GM18508 (cell line): Measurements from ENCODE around the gene CKS2.
A peak's percentile ranks its signal among the peaks of the same experiment; 100 is the strongest.
"Not testable (repeated sequence)": the region's sequence is repeated elsewhere in the genome, so short reads cannot be mapped to it uniquely, and the experiment has no call there.

Source experiments
- ATAC-seq: cut with Tn5 transposase; IDR thresholded peaks from one replicate; pipeline ENCODE4 v1.9.1; 2021; ENCODE audit warnings: moderate number of reproducible peaks; ENCODE audit not compliant: insufficient read depth, unreplicated experiment

Gene CKS2

GRCh38 chr9:89310475-89311345 is at the start of gene CKS2:
Gene CKS2, plus strand, starts transcription at chr9:89311195. Its CDS starts 98 bp downstream, at chr9:89311293.
- peak; percentile 84 for ATAC-seq

DNA sequence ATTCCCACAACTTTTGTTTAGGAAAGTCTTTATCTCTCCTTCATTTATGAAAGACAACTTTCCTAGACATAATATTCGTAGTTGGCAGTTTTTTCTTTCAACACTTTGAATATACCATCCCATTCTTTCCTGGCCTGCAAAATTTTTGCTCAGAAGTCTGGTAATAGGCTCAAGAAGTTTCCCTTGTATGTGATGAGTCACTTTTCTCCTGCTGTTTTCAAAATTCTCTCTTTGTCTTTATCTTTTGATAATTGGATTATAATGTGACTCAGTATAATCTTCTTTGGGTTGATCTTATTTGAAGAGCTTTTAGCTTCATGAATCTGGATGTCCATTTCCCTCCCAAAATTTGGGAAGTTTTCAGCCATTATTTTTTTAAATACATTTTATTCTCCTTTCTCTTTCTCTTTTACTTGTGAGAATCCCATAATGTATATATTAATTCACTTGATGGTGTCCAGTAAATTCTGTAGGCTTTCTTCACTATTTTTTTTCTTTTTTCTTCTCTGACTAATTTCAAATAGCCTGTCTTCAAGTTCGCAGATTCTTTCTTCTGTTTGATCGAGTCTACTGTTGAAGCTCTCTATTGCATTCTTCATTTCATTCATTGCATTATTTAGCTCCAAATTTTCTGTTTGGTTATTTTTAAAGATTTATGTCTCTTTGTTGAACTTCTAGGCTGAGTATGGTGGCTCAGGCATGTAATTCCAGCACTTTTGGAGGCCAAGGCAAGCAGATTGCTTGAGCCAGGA is 37.3 kb upstream of the CKS2 start:
- ATAC-seq = no peak

DNA sequence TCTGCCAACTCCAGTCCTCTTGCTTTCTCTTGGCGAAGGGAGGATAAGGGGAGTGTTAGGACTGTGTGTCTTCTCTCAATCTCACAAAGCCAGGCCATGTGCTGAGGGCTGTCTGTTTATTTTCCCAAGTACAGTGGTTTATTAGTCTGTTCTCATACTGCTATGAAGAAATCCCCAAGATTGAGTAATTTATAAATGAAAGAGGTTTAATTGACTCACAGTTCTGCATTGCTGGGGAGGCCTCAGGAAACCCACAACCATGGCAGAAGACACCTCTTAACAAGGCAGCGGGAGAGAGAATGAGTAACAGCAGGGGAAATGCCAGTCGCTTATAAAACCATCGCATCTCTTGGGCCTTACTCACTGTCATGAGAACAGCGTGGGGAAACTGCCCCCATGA is 36.2 kb upstream of the CKS2 start:
- ATAC-seq = no peak

DNA sequence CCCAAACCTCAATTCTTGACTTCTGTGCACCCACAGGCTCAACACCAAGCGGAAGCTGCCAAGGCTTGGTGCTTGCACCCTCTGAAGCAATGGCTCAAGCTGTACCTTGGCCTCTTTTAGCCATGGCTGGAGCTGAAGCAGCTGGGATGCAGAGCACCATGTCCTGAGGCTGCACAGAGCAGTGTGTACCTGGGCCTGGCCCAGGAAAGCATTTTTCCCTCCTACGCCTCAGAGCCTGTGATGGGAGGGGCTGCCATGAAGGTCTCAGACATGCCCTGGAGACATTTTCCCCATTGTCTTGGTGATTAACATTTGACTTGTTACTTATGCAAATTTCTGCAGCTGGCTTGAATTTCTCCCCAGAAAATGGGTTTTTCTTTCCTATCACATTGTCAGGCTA is 35.0 kb upstream of the CKS2 start:
- ATAC-seq = not testable (repeated sequence)

GRCh38 chr9:89277043-89277442 is 34.0 kb upstream of the CKS2 start:
- ATAC-seq = no peak

DNA sequence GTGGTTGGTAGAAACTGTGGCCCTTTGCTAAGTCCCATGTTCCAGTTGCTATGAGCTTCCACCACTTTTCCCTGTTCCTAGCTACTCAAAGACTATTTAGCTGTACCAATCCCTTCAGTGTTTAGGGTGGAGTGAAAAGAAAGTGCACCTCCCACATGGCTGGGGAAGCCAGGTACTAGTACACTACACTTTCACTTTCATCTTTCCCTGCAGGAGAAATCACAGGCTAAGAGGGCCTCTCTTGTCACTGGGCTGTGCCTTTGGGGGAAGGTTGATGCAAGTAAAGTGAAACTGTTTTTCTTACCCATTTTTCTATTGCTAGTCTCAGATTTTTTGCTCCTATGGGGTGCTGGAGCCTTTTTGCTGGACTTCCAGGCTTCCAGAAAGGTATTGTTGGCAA is 33.5 kb upstream of the CKS2 start:
- ATAC-seq = no peak

GRCh38 chr9:89278551-89278950 is 32.4 kb upstream of the CKS2 start:
- ATAC-seq = no peak

DNA sequence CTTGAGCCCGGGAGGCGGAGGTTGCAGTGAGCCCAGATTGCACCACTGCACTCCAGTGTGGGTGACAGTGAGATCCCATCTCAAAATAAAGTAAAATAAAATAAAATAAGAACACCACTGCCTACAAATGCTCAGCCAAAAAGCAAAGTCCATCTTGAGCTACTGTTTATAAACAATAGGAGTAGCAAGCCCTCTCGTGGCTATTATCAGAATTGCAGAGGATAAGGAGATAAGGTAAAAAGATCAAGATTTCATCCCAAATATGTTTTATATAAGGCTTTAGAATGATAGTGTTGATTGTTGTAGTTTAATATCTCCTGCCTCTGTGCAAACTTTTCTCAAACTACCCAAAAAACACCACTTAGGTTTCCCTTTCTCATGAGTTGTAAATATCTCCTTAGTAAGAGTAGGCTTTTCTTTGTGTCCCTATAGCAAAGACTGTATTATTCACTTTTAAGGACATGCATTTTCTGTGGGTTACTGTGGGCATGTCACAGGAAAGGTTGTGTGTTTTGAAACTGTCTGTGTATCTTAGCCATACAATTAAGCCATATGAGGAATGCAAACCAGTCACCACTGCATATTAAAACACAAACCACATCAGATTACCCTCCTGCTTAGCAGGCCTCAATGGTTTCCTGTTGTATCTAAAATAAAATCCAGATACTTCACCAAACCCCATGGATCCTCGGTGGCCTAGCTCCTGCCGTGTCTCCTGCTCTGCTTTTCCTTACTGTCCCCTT is 31.8 kb upstream of the CKS2 start:
- ATAC-seq = no peak

DNA sequence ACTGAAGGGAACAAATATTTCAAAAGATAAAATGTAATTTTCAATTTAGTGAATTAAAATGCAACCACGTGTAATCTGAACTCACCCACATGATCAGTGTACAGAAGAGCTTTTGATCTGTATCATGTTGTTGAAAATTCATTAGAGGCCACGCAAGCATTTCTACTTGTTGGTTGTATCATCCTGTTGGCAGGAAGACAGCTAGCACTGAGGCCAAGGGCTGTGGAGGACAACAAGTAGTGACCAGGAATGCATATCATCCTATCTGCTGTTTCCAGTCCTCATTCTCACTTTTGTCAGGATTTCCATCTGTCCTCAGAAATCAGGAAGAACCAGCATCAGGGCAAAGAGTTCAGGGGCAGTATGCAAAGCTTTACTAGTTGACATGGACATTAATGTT is 29.9 kb upstream of the CKS2 start:
- ATAC-seq = no peak

DNA sequence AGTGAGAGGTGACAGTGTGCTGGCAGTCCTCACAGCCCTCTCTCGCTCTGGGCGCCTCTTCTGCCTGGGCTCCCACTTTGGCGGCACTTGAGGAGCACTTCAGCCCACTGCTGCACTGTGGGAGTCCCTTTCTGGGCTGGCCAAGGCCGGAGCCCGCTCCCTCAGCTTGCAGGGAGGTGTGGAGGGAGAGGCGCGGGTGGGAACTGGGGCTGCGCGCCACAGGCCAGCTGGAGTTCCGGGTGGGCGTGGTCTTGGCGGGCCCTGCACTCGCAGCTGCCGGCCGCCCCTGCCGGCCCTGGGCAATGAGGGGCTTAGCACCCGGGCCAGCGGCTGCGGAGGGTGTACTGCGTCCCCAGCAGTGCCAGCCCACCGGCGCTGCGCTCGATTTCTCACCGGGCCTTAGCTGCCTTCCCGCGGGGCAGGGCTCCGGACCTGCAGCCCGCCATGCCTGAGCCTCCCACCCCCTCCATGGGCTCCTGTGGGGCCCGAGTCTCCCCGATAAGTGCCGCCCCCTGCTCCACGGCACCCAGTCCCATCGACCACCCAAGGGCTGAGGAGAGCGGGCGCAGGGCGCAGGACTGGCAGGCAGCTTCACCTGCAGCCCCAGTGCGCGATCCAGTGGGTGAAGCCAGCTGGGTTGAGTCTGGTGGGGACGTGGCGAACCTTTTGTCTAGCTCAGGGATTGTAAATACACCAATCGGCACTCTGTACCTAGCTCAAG is 28.6 kb upstream of the CKS2 start:
- ATAC-seq = not testable (repeated sequence)

GRCh38 chr9:89284076-89284475 is 26.9 kb upstream of the CKS2 start:
- no peak for ATAC-seq

DNA sequence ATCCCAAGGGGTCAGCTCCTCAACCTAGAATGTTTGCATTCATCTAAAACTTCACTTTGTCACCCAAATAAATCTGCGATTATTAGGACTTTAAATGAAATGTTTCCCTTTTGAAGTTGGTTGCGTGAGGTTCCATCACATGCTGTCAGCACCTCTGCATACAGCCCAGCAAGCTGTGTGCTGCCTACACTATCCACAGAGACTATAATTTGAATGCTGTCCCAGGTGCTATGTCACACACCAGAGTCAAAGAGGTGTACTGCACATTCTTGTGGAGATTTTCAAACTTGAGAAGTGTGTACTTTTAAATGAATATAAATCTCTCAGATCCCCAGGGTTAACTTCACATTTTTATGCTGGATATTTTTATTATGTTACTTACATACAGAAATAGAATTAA is 19.3 kb upstream of the CKS2 start:
- ATAC-seq = no peak

- ATAC-seq = no peak
These were observed 18.0 kb upstream of the CKS2 start for GRCh38 chr9:89293014-89293413.

- ATAC-seq = no peak
These were observed 15.6 kb upstream of the CKS2 start for GRCh38 chr9:89295400-89295799.

GRCh38 chr9:89301996-89302395 is 9.0 kb upstream of the CKS2 start:
- not testable (repeated sequence) for ATAC-seq

DNA sequence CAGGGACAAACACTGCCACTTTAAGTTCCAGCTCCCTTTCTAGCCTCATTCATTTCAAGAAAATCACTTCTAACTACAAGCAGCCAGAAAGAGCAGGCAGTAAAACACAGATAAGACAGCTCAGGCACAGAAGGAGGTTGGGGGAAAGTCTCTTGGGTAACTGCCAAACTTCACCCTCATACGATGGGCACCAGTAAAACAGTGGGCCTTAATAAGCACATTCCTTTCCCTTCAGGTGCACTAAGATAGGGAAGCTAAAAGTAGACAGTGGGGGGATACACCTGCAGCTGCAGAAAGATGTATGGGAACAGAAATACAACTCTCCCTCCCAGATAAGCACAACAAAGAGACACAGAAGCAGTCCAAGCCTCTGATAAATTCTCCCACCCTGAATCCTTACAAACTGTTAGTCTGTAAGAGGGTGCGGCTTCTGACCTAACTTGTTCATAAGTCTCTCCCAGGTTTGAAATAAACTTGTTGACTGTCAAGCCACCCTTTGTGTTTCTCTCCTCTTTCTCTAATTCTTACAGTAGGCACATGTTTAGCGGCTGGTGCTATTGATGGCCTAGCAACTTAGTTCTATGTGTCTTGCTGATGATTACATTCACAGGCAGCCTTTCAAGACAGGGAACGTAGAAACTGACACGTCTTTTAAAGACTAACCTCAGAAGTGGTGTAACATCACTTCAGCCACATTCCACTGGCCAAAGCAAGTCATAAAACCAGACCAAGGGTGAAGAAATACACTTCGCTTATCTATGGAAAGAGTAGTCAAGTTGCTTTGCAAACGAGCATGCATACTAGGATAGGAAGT is 6.8 kb upstream of the CKS2 start:
- no peak for ATAC-seq

DNA sequence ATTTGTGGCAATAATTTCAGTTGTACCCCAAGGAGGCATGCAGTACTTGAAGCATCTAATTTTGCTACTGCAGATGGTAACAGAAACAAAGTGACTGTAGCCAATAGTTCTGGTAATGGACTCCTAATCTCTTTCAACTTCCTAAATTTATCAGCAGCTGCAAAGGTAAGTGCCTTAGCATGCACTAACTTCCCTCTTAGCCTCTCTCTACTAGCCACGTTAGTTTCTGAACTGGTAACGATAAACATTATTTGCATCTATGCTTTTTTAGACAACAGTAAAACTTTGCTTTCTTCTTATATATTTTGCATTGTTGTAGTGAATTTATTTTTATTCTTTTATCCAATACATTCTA is 6.2 kb upstream of the CKS2 start:
- ATAC-seq = no peak

DNA sequence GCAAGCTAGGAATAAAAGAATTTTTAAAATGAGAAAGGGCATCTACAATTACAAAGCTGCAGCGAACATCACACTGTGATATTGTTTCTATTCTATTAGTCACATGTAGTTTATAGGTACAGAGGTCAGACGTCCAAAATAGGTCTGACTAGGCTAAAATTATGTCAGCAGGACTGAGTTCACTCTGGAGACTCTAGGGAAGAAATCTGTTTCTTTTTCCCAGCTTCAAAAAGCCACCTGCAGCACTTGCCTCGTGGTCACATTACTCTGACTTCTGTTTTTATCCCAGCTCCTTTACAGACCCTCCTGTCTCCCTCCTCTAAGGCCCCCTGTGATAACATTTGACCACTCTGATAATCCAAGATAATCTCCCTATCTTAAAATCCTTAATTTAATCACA is 5.1 kb upstream of the CKS2 start:
- no peak for ATAC-seq

DNA sequence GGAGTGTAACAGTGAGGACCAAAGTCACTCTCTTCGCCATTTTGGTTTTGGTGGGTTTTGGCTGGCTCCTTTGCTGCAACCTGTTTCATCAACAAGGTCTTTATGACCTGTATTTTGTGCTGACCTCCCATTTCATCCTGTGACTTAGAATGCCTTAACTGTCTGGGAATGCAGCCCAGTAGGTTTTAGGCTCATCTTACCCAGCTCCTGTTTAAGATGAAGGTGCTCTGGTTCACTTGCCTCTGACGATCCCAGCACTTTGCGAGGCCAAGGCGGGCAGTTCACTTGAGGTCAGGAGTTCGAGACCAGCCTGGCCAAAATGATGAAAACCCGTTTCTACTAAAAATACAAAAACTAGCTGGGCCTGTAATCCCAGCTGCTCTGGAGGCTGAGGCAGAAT is 1.8 kb upstream of the CKS2 start:
- no peak for ATAC-seq
